ENCODE data around the gene TIMM17A.
"Not testable (repeated sequence)": the region's sequence is repeated elsewhere in the genome, so short reads cannot be mapped to it uniquely, and the experiment has no call there.

The TIMM17A gene

DNA sequence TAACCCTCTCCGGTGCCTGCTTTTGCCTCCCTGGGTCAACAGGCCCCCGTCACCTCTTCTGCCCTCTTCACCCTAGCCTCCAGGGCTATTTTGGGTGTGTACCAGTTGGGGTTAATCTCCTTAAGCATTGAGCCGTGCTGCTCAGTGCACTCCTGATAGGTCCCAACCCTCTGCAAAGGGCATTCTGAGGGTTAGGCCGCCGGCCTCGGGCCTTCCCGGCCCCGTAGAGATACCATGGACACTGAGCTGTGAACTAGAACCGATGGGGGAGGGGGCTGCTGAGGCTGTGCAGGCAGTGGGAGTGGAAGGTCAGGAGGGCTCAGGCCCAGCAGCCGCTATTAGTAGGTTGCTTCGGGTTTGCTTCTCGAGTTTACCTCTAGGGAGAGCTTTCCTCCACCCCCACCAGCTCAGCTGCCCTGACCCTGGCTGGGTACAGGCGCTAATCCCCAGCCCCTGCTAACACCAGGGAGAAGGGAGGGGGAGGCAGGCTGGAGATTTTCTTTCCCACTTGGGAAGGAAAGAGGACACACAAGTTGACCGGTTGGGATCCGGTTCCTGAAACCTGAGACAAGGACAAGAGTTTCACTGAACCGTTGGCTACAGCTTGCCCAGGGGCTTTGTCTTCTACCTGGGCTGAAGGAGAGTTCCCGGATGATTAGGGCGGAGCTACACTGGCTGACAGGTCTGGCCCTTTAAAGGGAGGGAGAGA lies 13.7 kb upstream of the TIMM17A start:
- DNase-seq, result no peak

DNA sequence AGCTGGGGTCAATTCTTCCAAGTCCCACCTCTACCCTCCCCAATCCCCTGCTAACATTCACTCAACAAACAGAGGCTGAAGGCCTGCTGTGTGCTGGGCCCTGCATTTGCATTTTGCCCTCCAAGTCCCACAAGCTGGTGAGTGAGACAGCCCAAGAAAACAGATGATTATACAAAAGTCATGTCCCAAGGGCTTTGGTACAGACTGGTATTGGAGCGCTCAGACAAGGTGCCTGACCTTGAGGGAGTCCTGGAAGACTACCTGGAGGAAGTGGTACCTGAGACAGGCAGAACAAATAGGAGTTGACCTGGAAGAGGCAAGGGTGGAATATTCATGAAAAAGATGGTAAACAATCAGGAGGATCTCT lies 13.2 kb upstream of the TIMM17A start:
- DNase-seq, result no peak

DNA sequence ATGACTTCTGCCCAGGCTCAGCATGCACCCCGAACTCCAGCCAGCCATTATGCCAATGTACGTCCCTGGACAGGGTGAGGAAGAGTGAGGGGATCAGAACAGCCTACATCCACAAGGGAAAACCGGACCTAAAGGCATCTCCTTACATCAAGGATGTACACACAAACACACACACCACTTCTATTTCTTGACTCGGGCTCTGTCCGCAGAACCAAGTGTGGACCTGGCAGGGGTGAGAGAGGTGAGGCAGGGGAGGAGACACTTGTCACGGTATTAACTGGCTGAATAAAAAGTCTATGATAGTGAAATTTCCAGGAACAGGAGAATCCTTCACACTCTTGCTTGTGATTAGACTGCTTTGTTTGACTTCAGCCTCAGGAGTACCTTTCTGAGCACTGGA lies 11.3 kb upstream of the TIMM17A start:
- DNase-seq, result no peak

DNA sequence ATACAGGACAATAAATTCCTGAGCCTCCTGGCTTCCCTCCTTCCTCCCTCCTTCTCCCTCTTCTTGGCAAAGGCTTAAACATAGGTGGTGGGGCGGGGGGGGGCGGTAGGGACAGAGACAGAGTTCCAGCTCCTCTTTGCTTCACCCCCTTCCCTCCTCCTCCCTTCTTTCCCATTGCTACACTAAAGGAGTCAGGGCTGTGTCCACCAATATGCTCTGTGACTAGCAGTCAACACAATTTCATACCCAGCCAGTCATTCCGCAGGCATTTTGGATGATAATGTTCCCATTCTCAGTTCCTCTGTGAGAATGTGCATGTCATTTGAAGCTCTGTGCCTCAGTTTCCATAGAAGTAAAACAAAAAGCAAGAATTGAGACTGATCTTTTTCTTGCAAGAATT lies 10.7 kb upstream of the TIMM17A start:
- no peak for DNase-seq

DNA sequence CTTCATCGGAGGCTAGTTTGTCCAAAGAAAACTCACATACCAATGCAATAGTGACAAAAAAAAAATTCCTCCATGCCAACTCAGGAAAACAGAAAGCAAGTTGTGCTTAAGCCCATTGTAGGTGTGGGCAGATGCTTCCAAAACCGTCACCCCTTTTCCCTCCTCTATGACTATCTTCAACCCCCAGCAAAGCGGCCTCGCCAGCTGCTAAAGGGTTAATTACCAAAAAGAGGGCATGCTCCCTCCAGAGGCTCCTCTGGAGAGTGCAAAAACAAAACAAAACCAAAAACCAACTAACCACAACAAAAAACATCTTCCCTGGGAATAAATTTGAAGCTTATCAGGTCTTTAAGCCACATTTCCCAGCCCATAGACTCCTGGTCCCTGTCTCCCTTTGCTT lies 10.1 kb upstream of the TIMM17A start:
- no peak for DNase-seq

DNA sequence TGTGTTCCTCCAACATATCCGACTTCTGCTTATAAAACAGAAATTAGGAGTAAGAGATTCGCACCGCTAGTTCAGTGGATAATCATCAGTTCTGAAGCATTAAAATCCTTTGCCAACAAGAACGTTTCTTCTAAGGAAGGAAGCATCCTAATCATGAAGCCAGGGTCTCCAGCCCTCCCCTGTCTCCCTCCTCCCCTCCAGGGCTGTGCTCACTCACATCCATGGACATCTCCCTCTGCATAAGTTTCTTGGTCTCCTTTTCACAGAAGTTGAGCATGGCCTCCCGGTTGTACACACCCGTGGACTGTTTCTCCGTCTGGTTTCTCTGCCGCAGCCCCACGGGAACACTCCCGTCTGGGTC lies 9.5 kb upstream of the TIMM17A start:
- DNase-seq, result no peak

DNA sequence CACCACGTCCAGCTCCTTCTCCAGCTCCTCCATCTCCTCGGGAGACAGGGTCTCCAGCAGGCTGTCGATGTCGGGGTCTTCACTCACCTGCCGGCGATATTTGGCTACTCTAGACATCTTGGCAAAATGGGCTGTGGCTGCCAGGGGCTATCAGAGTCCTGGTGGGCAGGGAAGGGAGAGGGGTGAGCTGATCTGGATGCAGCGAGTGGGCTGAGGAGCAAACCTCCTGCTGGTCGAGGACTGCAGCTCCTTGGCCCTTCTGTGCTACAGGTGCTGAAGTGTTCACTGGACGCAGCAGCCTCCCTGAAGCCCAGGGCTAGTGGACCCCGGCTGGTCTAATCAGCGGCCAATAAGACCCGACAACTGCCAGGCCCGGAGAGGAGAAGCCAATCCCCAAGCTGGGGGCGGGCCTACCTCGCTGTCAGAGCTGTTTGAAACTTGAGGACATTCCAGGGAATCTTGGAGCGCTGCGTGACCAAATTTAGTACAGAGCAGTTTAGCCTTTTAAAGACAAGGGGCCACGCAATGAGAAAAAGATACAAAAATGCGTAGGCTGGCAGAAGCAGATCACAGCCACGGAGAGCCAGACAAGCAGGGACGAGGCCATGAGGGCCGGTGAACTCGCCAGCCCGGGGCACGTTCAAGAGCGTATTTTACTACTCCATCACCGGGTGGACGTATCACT lies 8.9 kb upstream of the TIMM17A start, which contains the start of gene LMOD1:
Gene LMOD1 (minus strand): TSS at position 325 of the 685 bp plus-strand sequence. CDS start 208 bp downstream, at position 117.
- DNase-seq, result no peak

DNA sequence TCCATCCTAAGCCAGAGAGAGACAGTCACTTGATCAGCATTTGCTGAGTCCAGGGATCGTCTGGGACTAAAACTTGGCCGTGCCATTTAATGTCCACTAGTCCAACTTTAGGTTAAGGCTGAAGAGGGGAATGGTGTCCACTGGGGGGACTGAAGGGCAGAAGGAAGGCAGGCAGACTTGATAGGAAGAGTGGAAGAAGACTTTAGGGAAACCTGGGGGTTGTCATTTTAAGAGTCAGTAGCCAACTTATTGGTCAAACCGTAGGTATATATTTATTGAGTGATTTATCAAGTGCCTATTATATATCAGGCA lies 7.7 kb upstream of the TIMM17A start:
- DNase-seq, result no peak

DNA sequence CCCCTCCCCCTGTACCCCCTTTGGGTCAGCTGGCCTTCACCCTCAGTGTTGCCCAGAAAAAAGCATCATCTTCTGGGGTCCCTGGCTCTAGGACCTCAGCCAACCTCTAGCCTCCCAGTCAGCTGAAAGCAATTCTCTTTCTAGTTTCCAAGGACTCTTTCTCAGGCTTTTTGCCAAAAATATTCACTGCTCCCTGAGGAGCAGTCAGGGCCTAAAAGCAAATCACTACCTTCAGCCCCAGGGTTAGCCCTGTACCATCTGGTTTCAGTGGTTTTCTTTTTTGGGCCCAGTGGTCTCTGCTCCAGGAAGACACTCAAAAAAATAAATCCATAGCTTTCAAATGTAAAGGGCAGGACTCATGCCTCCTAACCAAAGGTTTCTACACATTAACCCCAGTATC lies 5.8 kb upstream of the TIMM17A start:
- DNase-seq, result no peak

DNA sequence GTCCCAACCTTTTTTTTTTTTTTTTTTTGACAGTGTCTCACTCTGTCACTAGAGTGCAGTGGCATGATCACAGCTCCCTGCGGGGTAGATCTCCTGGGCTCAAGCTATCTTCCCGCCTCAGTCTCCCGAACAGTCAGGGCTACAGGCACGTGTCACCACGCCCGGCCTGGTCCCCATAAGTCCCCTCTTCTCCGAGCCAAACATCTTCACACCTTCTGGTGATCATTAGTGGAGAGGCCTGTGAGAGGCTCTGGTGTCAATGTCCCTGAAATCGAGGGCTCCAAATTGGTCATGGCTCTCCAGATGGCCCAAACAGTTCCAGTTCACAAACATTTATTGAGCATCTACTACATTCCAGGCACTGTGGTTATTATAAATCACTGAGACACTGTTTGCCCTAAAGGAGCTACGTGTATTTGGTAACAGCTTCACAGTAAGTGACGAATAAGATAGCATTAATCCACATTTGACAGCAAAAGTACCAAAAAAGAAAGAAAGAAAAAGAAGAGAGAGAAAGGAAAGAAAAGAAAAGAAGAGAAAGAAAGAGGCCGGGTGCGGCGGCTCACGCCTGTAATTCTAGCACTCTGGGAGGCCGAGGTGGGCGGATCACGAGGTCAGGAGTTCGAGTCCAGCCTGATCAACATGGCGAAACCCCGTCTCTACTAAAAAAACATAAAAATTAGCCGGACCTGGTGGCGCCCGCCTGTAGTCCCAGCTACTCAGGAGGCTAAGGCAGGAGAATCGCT lies 867 bp upstream of the TIMM17A start:
- peak in 1 of 2 experiments; percentile 13 for DNase-seq

DNA sequence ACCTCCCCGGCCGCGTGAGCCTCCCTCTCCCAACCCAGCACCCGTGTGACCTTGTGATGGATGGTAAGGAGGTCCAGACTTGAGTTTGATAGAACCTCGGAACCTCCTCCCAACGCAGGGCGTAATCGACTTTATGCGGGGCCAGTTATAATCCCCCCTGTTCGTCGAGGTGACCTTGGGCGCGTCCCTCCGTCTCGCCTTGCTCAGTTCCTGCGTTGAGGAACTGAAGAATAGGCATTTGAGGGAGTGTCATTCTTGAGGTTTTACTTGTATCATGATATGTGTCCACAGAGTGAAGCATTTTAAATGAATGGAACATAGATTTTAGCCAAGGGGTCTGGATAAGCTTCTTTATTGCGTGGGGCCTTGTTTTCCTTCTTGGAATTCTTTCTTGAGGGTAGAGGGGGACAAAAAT lies 433 bp downstream of the TIMM17A start:
- DNase-seq, result no peak

DNA sequence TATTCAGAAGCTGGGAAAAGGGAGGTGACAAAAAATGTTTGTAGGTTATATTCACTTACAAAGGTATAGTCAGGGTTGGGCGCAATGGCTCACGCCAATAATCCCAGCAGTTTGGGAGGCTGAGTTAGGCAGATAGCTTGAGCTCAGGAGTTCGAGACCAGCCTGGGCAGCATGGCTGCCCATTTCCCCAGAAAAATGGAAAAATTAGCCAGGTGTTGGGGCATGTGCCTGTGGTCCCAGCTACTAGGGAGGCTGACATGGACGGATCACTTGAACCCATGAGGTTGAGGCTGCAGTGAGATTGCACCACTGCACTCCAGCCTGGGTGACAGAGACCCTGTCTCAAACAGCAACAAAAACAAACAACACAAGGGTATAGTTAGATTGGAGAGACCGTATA lies 3.0 kb downstream of the TIMM17A start:
- DNase-seq, result no peak

DNA sequence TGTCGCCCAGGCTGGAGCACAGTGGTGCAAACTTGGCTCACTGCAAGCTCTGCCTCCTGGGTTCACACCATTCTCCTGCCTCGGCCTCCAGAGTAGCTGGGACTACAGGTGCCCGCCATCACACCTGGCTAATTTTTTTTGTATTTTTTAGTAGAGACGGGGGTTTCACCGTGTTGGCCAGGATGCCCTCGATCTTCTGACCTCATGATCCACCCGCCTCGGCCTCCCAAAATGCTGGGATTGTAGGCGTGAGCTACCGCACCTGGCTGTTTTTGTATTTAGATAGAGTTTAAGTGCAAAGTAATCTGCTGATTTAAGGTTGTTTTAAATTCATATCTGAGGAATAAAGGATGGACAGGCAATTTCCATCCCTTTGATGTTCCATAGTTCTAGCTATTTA lies 7.1 kb downstream of the TIMM17A start:
- DNase-seq, result not testable (repeated sequence)

DNA sequence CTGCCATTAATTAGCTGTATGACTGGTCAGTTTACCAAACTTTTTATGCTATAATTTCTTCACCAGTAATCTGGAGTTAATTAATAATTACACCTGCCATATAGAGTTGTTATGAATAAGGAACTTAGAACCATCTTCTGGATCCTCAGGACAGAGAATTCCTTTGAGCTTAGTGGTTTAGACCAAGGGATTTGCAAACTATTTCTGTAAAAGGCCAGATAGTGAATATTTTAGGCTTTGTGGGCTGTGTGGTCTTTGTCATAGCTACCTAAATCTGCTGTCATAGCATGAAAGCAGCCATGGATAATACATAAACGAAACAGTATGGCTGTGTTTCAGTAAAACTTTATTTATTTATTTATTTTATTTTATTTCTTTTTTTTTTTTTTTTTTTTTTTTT lies 9.0 kb downstream of the TIMM17A start:
- no peak for DNase-seq

DNA sequence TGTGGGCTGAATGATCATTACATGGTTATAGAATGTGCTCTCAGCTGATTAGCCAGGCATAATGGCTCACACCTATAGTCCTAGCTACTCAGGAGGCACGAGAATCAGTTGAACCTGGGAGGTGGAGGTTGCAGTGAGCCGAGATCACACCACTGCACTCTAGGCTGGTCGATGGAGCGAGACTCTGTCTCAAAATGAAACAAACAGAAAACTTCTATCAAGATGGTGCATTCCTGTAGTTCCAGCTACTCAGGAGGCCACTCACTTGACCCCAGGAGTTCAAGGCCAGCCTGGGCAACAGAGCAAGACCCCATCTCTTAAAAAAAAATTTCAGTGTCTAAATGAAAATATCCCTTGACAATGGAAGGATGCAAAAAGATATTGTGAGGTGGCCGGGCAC lies 10.9 kb downstream of the TIMM17A start:
- DNase-seq, result no peak

DNA sequence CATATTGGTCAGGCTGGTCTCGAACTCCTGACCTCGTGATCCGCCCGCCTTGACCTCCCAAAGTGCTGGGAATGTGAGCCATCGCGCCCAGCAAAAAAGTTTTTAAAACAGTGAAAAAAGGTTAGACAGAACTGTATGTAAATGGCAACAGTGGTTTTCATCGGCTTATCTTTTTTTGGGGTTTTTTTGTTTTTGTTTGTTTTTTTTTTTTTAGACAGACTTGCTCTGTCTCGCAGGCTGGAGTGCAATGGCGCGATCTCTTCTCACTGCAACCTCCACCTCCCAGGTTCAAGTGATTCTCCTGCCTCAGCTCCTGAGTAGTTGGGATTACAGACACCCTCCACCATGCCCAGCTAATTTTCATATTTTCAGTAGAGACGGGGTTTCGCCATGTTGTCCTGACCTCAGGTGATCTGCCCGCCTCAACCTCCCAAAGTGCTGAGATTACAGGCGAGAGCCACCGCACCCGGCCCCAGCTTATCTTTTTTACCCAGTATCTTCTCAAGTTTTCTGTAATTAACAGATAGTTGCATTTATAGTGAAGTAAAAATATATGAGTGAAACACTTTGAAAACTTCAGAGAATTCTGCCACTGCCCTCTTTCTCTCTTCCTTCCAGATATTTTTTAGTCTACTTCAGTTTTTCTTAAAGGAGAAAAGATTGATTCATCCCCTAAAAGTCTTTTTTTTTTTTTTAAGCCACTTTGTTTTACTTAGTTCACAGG lies 13.1 kb downstream of the TIMM17A start:
- DNase-seq, result no peak

DNA sequence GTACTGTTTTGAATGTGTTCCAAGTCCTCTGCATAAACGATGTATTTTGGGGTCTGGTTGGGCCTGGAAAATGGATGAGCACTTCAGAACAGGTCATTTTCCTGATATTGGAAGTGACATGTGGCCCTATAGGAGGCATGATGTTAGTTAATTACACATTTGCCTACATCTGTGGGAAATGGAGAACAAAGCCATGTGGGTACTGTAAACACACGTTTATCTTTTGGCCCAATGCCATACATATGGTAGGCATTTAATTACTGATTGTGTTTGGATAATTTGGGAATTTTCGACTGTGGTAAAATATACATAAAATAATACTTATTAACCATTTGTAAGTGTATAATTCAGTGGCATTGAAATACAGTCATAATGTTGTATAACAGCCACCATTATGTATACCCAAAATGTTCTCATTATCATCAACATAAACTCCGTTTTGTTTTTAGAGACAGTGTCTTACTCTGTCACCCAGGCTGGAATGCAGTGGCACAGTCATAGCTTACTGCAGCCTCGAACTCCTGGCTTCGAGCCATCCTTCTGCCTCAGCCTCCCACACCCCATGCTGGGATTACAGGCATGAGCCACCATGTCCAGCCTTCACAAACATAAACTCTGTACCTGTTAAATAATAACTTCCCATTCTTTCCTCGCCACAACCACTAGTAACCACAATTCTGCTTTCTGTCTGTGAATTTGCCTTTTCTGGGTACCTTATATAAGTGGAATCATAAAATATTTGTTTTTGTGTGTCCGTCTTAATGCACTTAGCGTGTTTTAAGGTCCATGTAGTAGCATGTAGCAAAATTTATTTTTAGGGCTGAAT lies 15.2 kb downstream of the TIMM17A start:
- no peak for DNase-seq

DNA sequence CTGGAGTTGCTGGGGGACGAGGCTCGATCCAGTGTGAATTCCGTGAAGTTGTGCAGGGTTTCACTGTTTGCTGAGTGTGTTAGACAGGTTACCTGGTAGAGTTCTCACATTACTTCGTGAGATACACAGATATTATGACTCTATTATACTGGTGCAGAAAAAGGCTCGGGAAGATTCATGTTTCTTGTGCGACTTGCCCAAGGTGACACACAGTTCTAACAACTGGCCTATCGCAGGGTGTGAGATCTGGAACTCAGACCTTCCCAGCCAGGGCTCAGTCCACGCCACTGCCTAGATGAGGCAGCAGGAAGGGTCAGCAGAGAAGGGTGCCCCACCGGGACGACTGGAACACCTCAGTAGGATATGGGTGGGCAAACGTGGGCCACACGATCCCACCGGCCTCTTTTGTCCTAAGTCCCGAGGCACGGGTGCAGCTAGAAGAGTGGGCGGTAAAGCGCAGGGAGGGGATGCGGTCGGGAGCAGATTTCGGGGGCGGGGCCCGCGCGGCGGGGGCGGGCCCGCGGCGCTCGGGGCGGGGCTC lies 26.8 kb downstream of the TIMM17A start:
- DNase-seq, result peak; percentile 60 to 70

DNA sequence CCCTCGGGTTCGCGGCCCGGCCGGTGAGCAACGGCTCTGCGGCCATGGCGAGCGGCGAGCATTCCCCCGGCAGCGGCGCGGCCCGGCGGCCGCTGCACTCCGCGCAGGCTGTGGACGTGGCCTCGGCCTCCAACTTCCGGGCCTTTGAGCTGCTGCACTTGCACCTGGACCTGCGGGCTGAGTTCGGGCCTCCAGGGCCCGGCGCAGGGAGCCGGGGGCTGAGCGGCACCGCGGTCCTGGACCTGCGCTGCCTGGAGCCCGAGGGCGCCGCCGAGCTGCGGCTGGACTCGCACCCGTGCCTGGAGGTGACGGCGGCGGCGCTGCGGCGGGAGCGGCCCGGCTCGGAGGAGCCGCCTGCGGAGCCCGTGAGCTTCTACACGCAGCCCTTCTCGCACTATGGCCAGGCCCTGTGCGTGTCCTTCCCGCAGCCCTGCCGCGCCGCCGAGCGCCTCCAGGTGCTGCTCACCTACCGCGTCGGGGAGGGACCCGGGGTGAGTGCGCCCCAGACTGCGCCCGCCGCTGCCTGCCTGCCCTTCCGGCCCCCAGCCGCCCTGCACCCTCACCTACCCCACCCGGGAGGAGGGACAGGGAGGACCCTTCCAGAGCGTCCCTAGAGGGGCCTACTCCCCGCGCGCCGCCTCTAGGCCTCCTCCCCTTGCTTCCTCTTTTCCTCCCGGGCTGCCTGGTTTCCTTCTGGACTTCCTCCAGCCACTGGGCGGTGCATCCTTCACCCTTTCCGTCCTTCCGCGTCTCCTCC lies 27.5 kb downstream of the TIMM17A start, which contains the start of gene RNPEP:
Gene RNPEP (plus strand): TSS at position 26 of the 757 bp plus-strand sequence. CDS start 19 bp downstream, at position 45.
- peak; percentile 37 to 51 for DNase-seq

DNA sequence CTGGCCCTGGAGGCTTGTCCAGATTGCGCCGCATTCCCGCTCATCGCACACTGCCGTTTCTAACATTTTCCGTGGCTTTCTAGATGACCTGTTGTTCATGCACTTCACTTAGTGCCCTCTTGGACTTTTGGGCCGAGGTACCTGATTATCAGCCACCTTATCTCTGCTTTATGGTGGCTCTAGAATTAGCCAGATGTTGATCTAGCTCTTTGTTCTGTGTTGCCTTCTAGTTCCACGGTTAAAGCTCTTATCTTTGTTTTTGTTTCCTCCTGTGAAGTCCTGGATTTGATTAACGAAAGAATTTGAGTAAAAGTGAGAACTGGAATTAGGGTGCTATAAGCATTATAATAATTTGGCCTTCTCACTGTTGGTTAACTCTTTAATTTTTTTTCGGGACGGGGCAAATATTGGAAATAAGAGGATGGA lies 28.1 kb downstream of the TIMM17A start:
- no peak for DNase-seq

DNA sequence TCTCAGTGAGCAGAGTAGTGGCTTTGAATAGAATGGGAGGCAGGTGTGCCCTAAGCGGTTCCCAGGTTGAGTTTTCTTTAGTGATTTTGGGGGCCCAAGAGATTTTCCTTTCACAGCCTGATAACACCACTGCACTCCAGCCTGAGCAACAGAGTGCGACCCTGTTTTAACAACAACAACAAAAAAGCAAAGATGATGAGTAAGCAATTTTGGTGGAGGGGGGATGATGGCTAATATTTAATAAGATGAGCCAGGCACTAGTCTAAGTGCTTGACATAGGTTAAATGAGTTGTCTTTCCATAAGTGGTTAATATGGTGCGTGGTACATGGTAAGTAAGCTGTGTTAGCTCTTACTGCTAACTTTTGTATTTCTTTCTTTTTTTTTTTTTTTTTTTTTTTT lies 29.1 kb downstream of the TIMM17A start:
- DNase-seq, result no peak

Data from stimulated activated CD4-positive, alpha-beta T cell treated with anti-CD3 and anti-CD28 coated beads, Interleukin-4, amount 100 ng/mL, for 4 hours (primary cell).